Stimulated activated CD8-positive, alpha-beta memory T cell treated with anti-CD3 and anti-CD28 coated beads, Interleukin-4, amount 100 ng/mL, for 48 hours (primary cell): ENCODE measurements around the gene SLC5A2.
A peak's percentile ranks its signal among the peaks of the same experiment; 100 is the strongest.
"Not testable (repeated sequence)": the region's sequence is repeated elsewhere in the genome, so short reads cannot be mapped to it uniquely, and the experiment has no call there.

ENCODE experiments used
- DNase-seq: peaks from one replicate; pipeline ENCODE4 v3.0.0-alpha.2; 2020

Gene SLC5A2

GRCh38 chr16:31501966-31502348, 19.0 kb downstream of the SLC5A2 start:
- DNase-seq, result no peak

- no peak for DNase-seq
Observed at GRCh38 chr16:31502981-31503380, 20.1 kb downstream of the SLC5A2 start.

GRCh38 chr16:31503555-31503954, 20.6 kb downstream of the SLC5A2 start:
- not testable (repeated sequence) for DNase-seq

- no peak for DNase-seq
Observed at GRCh38 chr16:31504159-31504558, 21.2 kb downstream of the SLC5A2 start.

GRCh38 chr16:31505483-31505882, 22.6 kb downstream of the SLC5A2 start:
- no peak for DNase-seq

- DNase-seq, result peak; percentile 53
Observed at GRCh38 chr16:31507617-31507928, 24.6 kb downstream of the SLC5A2 start.

GRCh38 chr16:31507929-31508705, 25.2 kb downstream of the SLC5A2 start, which contains the start of gene RUSF1:
Gene RUSF1, minus strand, starts transcription at chr16:31508391. Its CDS starts 18 bp downstream, at chr16:31508373.
- peak; percentile 89 for DNase-seq

GRCh38 chr16:31508706-31509195, 25.8 kb downstream of the SLC5A2 start:
- no peak for DNase-seq

- DNase-seq, result no peak
Observed at GRCh38 chr16:31513126-31513525, 30.2 kb downstream of the SLC5A2 start.

GRCh38 chr16:31513884-31514283, 31.0 kb downstream of the SLC5A2 start:
- no peak for DNase-seq

GRCh38 chr16:31517800-31518402, 35.0 kb downstream of the SLC5A2 start:
- DNase-seq, result no peak

GRCh38 chr16:31519759-31520431, 37.0 kb downstream of the SLC5A2 start:
- no peak for DNase-seq

GRCh38 chr16:31521368-31521767, 38.4 kb downstream of the SLC5A2 start:
- no peak for DNase-seq

GRCh38 chr16:31522071-31522470, 39.1 kb downstream of the SLC5A2 start:
- DNase-seq, result no peak

- DNase-seq, result not testable (repeated sequence)
Observed at GRCh38 chr16:31523768-31524167, 40.8 kb downstream of the SLC5A2 start.

GRCh38 chr16:31525113-31525512, 42.2 kb downstream of the SLC5A2 start:
- DNase-seq, result no peak

- no peak for DNase-seq
Observed at GRCh38 chr16:31527734-31528274, 44.9 kb downstream of the SLC5A2 start, which contains the start of gene AHSP. Gene AHSP, plus strand, starts transcription at chr16:31527900. Its CDS starts 240 bp downstream, at chr16:31528140.

GRCh38 chr16:31528523-31529107, 45.7 kb downstream of the SLC5A2 start:
- DNase-seq, result no peak

- DNase-seq, result no peak
Observed at GRCh38 chr16:31529108-31529936, 46.4 kb downstream of the SLC5A2 start.

GRCh38 chr16:31529937-31530312, 47.0 kb downstream of the SLC5A2 start:
- no peak for DNase-seq

- no peak for DNase-seq
Observed at GRCh38 chr16:31530405-31530804, 47.5 kb downstream of the SLC5A2 start.

- DNase-seq, result no peak
Observed at GRCh38 chr16:31531096-31531495, 48.2 kb downstream of the SLC5A2 start.
